HG03196 (cell line): Measurements from ENCODE around the gene CADM2.

Experiments used
- ATAC-seq: cut with Tn5 transposase; IDR thresholded peaks from one replicate; pipeline ENCODE4 v1.9.1; 2021; ENCODE audit not compliant: unreplicated experiment

The CADM2 gene

DNA sequence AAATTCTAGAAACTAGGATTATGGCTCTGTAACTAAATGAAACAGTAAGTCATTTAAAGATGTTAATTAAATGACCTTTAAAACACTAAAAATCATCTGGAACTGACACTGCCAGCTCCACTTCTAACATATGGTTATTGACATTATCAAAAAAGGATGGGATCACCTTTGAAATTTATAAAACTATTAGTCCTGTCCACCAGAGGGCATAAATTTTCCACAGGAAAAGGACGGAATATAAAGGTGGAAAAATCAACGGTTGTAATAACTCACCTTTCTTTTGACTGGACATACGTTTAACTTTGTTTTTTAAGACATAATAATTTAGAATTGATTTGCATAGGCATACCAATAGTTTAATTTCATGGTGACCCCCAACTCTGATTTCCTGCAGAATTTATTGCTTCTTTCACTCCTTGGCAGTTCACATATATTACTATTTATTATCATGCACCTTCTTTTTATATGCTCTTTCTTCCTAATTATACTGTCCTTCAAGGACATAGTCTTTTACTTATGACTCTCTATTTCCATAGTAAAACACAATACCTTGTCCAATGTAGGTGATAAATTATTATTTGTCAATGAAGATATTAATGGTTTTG lies 345.7 kb downstream of the CADM2 start:
- no peak for ATAC-seq

DNA sequence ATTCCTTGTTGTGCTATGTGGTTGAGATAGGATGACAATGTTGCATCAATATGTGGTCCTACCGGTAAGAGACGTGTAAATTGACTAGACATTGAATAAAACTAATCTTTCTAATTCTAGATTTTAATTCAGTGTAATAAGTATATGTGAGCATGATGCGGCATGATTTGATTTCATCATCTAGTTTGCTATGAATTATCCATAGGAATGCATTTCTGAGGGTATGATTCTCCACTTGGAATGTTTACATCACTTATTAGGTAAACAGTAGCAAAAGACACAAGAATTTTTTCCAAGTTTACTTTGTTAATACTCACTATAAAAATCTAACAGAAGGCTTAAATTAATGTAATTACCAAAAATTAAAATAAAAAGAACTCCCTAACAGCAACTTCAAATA lies 353.5 kb downstream of the CADM2 start:
- ATAC-seq = no peak

DNA sequence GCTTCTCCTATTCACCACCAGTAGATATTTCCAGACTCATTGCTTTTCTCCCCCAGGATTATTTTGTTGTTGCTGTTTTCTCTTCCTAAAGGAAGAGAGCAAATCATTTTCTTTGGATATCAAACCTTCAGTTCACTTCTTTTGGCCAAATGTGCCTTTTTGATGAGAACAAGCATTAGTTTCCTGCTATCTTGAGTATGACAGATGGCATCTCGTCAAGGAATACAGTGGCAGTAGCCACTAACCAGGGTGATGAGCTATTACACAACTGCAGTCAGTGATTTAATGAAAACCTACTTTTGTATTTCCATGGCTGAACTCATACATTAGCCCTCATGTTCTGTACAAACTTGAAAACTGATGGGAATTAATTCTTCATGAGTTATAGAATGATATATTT lies 354.6 kb downstream of the CADM2 start:
- no peak for ATAC-seq

DNA sequence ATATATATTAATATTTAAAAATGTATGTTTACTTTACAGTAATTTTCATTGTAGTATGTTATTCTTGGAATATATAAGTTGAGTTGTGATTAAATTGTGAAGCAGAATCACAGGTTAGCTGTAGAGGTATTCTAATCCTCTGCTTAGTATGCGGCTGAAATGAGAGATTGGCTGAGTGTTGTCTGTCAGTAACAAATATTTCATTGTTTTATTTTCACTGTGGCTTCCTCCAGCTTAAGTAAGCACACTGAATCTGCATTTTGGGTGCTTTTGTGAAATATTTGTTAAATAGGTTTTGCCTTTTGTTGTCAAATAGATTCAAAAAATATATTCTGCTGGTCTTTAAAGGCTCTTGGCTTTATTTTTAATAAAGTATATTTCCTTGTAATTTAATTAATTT lies 357.5 kb downstream of the CADM2 start:
- ATAC-seq = no peak

DNA sequence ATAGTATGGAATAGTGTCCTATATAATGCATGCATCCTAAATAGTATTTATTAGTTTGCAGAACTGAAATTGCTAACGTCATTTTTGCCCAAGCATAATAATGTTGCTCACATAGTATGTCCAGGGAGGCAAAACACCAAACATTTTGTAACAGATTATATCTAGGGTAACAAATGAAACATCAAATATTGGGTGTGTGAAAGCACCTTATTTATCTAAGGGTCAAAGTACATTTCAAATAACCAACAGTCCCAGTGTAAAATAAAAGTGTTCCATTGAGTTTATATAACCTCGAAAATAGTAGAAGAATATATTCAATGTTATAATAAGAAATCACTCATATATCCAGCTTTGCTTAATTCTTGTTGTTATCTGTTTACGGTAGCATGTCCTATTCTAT lies 363.1 kb downstream of the CADM2 start:
- ATAC-seq = no peak

DNA sequence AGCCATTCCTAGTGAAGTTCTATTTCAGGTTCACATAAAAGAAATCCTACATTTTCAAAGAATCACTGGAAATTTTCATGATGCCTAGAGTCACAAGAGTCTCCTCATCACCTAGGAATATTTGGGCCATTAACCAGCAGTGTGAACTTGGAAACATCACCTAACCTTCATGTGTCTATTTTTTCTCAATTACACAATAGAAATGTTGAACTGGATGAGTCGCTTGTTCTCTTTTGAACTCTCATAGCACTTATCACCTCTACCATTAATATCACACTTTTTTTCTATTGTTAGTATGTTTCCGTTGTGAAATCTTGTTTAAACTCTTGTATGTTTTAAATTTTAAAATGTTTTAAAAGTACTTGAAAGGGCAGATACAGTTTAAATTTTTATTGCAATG lies 371.3 kb downstream of the CADM2 start:
- no peak for ATAC-seq

DNA sequence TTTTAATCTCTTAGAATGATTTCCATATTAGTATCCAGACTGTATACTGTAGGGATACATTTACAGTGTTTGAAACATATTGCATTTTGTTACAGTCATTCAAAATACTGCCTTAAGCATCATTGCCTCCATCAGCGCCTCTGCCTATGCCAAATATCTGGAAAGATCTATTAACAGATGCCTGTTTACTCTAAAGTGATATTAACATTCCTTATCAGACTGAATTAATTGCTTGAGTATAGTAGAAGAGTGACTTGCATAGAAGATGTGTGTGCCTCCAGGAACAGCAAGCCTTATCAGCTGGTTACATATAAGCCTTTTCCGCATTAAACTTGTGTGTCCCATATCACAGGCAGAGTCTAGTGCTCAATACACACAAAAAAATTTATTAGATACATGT lies 379.1 kb downstream of the CADM2 start:
- no peak for ATAC-seq

DNA sequence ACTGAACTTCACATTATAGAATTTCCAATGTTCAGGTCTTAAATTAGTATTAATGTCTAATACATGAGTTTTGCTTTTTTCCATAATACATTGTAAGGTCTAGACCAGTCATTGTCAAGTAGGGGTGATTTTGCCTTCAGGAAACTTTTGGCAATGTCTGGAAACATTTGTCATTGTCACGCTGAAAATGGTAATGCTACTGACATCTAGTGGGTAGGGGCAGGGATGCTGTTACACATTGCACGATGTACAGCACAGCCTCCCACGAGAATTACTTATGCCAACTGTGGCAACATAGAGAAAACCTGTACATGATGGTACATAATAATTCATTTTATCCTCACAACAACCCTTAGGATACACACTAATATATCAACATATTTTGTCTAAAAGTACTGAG lies 384.1 kb downstream of the CADM2 start:
- no peak for ATAC-seq

DNA sequence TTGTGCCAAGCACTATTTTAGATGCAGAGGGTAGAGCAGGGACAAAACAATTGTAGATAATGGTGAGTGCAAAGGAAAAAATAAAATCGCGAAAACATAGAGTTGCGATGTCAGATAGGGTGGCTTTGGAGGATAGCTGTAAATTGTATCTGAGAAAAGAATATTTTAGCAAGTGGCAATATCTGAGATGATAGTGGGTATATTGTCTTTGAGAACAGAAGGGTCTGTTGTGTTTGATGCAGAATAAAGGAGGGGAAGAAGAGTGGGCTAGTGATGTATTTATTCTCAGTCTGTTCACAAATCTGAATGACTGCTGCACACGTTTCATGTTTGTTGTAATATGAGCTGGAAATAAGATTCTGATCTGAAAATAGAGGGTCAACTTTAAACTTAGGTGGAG lies 396.8 kb downstream of the CADM2 start:
- ATAC-seq = no peak

DNA sequence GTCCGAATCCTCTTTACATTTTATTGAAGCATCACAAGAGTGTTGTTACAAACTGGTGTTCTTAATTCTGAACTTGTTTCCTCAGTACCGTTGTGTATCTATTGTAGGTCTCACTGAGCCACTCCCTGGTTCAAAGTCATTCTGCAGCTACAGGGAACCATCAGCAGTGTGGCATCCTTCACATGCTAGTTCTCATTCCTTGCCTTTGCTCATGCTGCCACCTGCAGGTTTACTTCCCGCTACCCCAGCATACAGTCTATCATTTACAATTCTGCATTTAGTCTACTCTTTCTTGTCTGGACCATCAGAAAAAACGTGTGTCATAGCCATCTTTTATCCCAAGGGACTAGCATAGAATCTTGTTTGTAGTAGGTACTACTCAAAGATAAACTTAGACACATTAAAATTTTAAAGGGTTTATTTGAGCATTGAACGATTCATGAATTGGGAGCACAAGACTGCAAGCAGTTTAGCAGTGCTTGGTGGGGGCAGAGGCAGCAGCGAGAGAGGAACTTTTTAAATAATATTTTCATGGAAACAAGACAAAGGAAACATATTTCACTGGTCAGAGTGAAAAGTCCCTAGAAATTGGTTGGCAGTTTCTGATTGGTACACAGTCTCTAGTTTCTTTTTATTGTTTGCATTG lies 402.1 kb downstream of the CADM2 start:
- ATAC-seq = no peak

DNA sequence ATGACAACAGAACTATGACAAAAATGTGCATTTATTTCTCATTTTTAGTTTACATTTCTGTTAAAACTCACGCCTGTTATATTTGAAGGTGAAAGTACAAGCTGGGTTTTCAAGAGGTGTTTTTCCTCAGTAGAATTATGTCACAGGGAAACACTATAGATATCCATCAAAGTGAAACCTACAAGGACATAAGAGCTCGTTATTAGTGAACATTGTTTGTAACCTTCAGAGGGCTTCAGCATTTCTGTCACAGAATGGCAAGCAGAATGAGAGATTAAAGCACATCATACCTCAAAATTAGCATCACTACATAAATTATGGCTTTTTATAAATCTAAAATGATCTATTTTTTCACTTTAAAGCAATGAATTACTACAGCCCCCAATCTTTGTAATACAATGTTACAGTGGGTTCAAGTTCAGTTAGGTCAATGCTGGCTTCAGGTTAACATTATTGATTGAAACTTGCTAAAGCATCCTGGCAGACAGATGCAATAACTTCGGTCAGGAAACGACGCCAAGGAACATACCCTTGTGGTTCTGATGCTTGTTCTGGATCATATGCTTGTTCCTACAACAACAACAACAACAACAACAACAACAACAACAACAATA lies 405.6 kb downstream of the CADM2 start:
- no peak for ATAC-seq

DNA sequence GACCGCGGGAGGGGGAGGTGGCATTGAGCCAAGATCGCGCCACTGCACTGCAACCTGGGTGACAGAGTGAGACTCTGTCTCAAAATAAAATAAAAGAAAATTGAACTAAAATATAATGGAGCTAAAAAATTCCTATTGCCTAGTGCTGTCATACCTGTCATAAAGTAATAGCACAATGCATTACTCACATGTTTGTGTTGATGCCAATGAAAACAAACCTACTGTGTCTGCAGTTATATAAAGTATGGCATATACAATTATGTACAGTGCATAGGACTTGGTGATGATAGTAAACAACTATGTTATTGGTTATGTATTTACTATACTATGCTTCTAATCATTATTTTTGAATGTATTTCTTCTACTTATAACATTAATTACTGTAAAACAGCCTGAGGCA lies 411.6 kb downstream of the CADM2 start:
- ATAC-seq = no peak

DNA sequence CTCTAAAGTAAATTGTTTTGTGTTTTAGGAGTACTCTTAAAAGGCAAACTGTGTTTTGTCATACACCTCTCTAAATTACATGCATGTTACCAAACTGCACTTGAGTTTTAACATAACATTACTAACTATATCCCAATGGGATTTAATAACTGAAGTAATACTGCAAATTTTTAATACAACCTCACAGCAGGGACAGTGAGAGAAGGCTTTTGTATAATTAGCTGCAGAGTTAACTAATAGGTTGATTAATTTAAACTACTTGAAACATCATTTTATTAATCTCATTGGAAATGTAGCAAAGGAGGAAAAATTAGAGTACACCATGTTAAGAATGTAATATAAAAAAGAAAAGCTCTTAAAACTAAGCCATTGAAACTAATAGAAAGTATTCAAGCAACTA lies 417.3 kb downstream of the CADM2 start:
- no peak for ATAC-seq

DNA sequence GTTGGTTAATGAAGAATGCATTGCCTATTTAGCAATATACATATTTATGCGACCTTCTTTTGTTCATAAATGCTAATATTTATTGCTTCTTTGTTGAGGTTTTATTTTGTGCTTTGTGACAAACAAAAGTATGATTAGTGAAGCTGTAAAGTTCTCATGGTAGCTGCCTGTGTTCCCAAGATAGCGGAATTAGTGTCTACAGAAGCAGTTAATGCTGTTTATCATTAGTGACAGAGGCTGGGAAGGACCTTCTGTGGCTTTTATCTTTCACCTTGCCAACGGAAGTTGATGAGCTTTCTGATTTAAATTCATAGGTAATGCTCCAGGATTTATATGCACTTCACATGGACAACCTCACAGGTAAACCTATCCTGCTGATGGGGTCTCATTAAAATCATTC lies 418.3 kb downstream of the CADM2 start:
- no peak for ATAC-seq

DNA sequence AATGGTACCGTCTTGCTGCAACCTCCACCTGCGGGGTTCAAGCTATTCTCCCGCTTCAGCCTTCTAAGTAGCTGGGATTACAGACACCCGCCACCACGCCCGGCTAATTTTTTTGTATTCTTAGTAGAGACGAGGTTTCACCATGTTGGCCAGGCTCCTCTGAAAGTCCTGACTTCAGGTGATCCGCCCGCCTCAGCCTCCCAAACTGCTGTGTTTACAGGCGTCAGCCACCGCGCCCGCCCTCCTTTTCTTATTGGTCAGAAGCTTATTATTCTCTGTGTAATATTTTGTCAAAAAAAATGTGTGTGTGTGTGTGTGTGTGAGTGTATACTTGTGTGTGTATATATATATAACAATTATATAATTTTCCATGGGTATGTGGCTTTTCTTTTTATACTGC lies 425.6 kb downstream of the CADM2 start:
- ATAC-seq = no peak

DNA sequence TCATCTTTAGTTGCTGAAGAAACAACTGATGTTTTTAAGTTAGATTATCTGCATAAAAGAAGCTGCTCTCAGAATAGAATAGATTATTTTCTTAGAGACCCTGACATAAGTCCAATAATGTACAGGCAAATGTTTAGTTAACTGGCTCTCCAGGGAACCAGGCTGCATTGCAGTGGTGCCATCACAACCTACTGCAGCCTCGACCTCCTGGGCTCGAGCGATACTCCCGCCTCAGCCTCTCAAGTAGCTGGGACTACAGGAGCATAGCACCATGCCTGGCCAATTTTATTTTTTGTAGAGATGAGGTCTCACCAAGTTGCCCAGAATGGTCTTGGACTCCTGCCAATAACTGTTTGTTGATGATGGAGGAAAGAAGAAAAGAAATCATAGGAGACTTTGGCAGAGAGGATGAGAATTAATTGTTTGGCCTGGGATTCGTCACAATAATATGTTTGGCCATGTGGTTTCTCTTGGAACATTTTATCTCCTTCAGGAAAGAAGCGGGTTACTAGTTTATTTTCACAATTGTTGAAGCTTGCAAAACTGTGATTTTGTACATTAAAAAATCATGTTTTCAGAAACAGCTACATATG lies 429.2 kb downstream of the CADM2 start:
- ATAC-seq = no peak

DNA sequence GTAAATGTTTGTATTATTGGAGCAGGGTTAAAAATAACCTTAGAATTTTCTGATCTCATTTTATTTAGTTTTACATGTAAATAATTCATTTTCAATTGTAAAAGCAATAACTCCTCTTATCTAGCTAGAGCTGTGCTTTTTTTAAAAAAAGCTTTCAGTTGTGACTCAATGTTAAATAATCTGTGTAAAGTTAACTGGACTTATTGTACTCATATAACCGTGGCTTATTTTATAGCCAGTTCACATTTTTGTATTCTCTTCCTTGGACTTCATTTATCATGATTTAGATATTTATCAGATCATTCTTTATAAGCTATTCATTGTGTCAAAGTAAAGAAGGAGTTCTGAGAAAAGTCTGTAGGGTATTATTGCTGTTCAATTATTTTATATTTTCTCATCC lies 435.6 kb downstream of the CADM2 start:
- no peak for ATAC-seq

DNA sequence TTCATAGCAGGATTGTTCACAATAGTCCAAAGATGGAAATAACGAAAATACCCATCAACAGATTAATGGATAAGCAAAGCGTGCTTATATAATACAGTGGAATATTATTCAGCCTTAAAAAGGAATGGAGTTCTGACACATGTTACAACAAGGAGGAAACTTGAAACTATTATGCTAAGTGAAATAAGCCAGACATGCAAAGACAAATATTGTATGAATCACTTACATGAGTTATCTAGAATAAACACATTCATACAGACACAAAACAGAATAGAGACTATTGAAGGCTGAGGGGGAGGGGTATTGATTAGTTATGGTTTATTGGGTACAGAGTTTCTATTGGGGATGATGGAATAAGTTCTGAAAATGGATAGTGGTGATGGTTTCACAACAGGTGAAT lies 438.6 kb downstream of the CADM2 start:
- ATAC-seq = no peak

DNA sequence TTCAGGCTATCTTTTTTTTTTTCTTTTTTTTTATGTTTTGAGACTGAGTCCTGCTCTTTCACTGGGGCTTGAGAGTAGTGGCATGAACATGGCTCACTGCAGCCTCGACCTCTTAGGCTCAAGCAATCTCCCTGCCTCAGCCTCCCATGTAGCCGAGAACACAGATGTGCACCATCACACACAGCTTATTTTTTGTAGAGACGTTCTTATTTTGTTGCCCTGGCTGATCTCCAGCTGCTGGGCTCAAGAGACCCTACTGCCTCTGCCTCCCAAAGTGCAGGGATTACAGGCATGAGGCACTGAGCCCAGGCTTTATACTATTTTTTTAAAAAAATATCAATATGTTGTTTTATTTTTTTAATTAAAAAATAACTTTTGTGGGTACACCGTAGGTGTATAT lies 467.3 kb downstream of the CADM2 start:
- no peak for ATAC-seq

DNA sequence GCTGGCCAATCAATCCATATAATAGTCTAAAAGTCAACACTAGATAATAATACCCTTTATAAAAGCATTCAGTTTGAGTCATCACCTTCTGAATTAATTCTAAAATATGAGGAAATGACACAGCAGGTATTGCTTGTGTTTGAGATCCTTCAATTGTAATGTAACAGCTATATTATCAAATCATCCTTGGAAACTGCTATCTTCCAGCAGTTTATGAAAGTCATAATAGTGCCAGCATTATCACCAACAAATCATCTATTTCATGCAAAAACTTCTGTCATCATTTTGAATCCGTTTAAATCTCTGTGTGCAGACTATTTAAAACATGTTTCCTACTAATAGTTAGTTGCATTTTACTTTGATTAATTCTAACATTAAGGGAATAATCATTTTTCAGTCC lies 468.7 kb downstream of the CADM2 start:
- ATAC-seq = no peak

DNA sequence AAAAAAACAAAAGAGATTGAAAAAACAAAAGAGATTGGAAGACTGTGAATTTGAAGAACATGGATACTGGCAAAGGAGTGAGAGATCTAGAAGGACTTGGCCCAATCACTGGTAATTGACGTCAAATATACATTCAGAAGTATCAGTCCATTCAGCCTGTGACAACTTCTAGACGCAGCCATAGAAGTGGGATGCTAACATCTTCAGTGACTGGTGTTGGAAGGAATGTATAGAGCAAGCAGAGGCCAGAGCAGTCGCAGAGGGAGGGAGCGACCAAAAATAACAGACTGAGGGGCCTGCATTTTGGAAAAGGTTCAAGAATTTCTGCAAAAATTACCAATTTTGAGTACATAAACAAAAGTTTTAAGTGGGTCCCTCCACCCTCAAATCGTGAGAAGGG lies 473.3 kb downstream of the CADM2 start:
- no peak for ATAC-seq

DNA sequence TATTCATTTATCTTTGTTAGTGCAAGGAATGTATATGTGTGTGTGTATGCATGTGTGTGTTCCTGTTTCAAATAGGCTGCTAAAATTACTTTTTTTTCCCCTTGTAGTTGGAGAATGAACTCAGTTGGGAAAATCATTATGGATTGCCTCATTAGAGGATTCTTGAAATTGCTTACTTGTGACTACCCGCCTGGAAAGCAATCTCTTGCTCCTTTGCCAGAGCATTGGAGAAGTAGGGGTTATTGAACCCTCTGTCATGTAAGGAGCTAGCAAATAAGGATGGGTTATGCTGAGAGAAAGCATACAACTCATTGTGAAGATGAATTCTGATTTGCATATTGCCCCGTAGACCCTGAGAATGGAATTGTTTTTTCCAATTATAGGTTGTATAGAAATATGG lies 474.5 kb downstream of the CADM2 start:
- ATAC-seq = no peak
